ENCODE results near the gene TMED4. TPM values are rescaled to one million over a fixed set of nuclear protein-coding genes. Genes with fewer than 3 reads are reported as not detected.

TMED4 gene
- total RNA-seq, 1 donor: 90.1 TPM

GRCh38 chr7:44541028-44541869 is 40.8 kb downstream of the TMED4 start, which contains the start of gene NPC1L1:
Gene NPC1L1, minus strand, starts transcription at chr7:44541330. Its CDS starts 71 bp downstream, at chr7:44541259.
- TF ChIP-seq CTCF (IDR thresholded peaks at IDR 0.05; ENCODE audit: extremely low read depth, low read depth, low read length): no peak
- peak; percentile 45 for DNase-seq (ENCODE audit: insufficient read length, low spot score, missing footprints)
- H3K4me3 ChIP-seq (ENCODE audit: insufficient read depth, low read length): no peak within 1 kb of the TSS
- no peaks in the 10 kb centered on the region for H4K20me1 ChIP-seq (ENCODE audit: insufficient read depth, low read length)
- H3K9me3 ChIP-seq (ENCODE audit: low read depth, low read length): no peaks in the 10 kb centered on the region
- H2AFZ ChIP-seq (ENCODE audit: low read length): no peak within 1 kb of the TSS
- H3K36me3 ChIP-seq (ENCODE audit: insufficient read depth, low read length): no peaks in the 10 kb centered on the region
- H3K4me2 ChIP-seq (ENCODE audit: insufficient read depth, low read length): no peak within 1 kb of the TSS
- peaks cover 3% of the 10 kb centered on the region for H3K4me1 ChIP-seq (ENCODE audit: insufficient read depth, low read length)
- H3K27me3 ChIP-seq (ENCODE audit: insufficient read depth, low read length): no peaks in the 10 kb centered on the region
- no peaks in the 10 kb centered on the region for H3K79me2 ChIP-seq (ENCODE audit: insufficient read depth, low read length)
- no peak within 1 kb of the TSS for H3K27ac ChIP-seq (ENCODE audit: low read depth, low read length)

- Histone ChIP-seq H3K4me3 (ENCODE audit: insufficient read depth, low read length) (no peak overlapping the region), H3K9me3 (ENCODE audit: low read depth, low read length) (no peaks in the 10 kb centered on the region), H3K27me3 (ENCODE audit: insufficient read depth, low read length) (no peaks in the 10 kb centered on the region), H3K4me2 (ENCODE audit: insufficient read depth, low read length) (no peak overlapping the region), H3K27ac (ENCODE audit: low read depth, low read length) (no peak overlapping the region), H3K79me2 (ENCODE audit: insufficient read depth, low read length) (no peaks in the 10 kb centered on the region), H4K20me1 (ENCODE audit: insufficient read depth, low read length) (no peaks in the 10 kb centered on the region), H3K36me3 (ENCODE audit: insufficient read depth, low read length) (no peaks in the 10 kb centered on the region), H3K4me1 (ENCODE audit: insufficient read depth, low read length) (peaks cover 3% of the 10 kb centered on the region), H2AFZ (ENCODE audit: low read length) (no peak overlapping the region)
- DNase-seq (ENCODE audit: insufficient read length, low spot score, missing footprints): peak; percentile 68
- TF ChIP-seq CTCF (IDR thresholded peaks at IDR 0.05; ENCODE audit: extremely low read depth, low read depth, low read length): no peak
Measured at GRCh38 chr7:44540592-44541027, 41.4 kb downstream of the TMED4 start.

GRCh38 chr7:44539669-44540506 is 42.1 kb downstream of the TMED4 start:
- Histone ChIP-seq H3K27ac (ENCODE audit: low read depth, low read length) (no peak overlapping the region), H2AFZ (ENCODE audit: low read length) (no peak overlapping the region)

More at GRCh38 chr7:44539669-44540506, 42.1 kb downstream of the TMED4 start:
- Histone ChIP-seq H3K36me3 (ENCODE audit: insufficient read depth, low read length) (no peaks in the 10 kb centered on the region), H3K79me2 (ENCODE audit: insufficient read depth, low read length) (no peaks in the 10 kb centered on the region), H3K4me3 (ENCODE audit: insufficient read depth, low read length) (no peak overlapping the region), H4K20me1 (ENCODE audit: insufficient read depth, low read length) (no peaks in the 10 kb centered on the region), H3K9me3 (ENCODE audit: low read depth, low read length) (no peaks in the 10 kb centered on the region), H3K4me1 (ENCODE audit: insufficient read depth, low read length) (peaks cover 3% of the 10 kb centered on the region), H3K4me2 (ENCODE audit: insufficient read depth, low read length) (no peak overlapping the region), H3K27me3 (ENCODE audit: insufficient read depth, low read length) (no peaks in the 10 kb centered on the region)
- DNase-seq (ENCODE audit: insufficient read length, low spot score, missing footprints): no peak
- no peak for TF ChIP-seq CTCF (IDR thresholded peaks at IDR 0.05; ENCODE audit: extremely low read depth, low read depth, low read length)

All from osteoblast (primary cell).